SKM-1 (cell line): ENCODE results near the gene SKIDA1.

Experiments
- DNase-seq: peaks from one replicate; lab custom pipeline; 2025; ENCODE audit not compliant: unreplicated experiment; lab: John Stamatoyannopoulos, UW

SKIDA1 gene

DNA sequence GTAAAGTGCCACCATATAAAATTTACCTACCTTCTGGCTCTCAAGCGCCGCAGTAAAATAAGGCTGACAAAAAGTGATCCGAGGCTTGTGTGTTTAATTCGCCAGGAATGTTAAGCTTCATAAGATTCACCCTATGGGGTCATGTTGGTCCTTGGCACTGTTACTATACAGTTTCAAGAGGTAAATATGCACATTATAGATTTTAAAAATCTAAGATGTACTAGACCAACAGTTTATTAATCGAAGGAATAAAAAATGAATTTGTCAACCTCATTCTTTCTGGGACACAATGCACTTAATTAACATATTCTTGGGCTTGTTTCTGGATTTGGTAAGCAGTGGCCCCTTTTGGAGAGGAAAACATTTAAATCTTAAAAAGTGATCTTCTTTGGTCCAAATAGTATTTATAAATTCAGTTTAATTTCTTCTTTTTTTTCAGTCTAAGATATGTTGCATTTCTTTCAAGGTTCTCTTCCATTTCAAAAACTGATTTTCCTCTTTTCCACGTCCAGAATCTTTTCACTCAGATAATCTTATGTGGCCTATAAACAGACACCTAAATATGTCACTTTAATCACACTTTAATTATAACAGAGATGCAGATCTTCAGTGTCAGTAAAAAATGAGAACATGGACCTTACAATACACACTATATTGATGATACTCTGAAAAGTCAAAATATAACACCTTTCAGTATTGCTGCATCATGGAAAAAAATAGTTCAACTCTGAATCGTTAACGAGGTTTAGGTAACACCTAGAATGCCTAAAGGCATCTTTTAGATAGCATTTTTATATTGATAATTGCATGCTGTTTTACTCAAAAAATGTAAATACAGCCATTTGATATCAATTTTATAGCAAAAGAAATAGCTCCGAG lies 3.8 kb upstream of the SKIDA1 start:
- DNase-seq, result no peak

DNA sequence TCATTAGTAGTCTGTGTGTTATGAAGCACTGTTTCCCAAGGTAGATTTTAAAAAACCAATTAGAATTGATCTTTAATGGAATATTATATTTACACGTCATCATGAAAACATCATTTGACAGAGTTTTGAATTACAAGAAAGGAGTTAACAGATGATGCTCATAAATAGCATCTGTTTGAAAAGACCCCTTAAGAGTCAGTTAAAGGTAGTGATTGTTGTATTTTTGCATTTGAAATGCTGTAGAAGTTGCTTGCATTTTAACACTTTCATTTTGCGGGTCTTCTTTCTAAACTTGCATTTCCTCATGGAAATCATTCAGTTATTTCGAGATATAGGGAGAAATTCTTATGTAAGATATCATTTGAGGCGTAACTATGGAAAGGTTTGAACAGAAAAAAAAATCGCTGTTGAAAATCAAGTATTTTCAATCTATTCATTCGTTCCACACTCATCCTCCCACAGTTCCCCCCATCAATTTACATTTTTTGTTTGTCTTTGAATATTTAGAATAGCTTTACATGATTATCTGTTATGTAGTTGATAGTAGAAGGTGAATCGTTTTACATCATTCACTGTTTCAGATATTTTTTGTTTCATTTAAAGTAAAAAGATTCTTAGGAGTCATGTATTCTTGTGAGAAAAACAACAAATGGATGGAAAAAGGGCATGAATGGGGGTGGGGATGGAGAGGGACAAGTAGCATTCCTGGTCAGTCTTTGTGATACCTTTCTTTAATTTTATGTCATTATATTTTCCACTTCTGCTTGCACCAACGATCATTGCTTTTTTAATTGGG lies 3.0 kb upstream of the SKIDA1 start:
- DNase-seq, result no peak

DNA sequence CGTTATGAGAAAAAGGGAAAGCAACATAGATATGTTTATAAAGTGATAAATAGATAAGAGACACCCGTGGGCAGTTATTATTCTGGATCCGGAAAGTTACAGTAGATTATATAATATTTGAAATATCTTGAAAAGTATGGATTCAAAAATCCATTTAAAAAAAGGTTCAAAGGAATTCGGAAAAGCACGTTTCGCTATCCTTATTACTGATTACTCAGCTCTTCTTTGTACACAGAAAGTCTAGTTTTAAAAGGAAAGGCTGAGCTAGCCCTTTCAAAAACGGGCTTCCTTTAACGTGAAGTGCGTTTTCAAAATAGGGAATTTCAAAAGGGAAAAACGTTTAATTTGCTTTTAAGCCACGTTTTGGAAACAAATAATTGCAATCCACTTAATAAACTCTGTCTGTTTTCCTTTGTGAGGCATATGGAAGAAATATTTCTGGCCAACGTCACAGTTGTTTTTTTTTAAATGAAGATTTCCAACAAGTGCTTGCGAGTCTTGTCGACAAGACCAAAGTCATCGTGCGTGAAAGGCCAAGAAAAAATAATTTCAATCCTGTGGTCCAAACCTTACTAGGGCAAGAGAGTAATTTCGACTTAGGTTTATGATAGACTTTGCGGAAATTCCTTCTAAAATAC lies 2.2 kb upstream of the SKIDA1 start:
- DNase-seq, result no peak

DNA sequence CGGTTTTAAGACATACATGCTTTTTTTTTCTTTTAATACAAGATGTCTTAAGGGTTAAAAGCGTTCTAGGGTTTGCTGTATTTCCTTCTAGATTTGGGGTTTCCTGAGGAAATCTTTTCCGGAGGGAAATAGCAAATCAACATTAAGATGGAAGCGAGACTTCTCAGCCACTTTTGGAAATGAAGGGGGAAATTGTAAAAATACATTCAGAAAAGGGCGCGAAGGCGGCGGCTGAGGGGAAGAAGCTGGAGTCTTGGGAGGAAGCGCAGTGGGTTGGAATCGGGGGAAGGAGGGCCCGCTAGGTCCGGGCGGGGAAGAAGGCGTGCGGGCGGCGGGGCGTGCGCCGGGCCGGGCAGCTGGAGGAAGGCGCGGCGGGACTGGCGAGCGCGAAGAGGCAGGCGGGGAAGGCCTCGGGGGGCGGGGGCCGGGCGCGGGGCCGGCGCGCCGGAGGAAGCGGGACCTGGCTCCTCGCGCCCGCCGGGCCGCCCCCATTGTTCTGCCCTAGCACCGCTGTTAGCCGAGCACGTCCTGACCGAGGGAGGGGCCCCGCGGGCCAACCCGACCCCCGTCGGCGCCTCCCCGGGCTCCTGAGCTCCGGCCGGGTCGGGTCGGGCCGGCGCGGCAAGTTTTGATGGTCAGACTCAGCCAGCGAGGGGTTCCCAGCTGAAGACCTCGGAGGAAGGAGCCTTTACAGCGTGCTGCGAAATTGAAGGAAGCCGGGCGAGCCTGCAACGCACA lies 1.5 kb upstream of the SKIDA1 start:
- DNase-seq, result no peak

DNA sequence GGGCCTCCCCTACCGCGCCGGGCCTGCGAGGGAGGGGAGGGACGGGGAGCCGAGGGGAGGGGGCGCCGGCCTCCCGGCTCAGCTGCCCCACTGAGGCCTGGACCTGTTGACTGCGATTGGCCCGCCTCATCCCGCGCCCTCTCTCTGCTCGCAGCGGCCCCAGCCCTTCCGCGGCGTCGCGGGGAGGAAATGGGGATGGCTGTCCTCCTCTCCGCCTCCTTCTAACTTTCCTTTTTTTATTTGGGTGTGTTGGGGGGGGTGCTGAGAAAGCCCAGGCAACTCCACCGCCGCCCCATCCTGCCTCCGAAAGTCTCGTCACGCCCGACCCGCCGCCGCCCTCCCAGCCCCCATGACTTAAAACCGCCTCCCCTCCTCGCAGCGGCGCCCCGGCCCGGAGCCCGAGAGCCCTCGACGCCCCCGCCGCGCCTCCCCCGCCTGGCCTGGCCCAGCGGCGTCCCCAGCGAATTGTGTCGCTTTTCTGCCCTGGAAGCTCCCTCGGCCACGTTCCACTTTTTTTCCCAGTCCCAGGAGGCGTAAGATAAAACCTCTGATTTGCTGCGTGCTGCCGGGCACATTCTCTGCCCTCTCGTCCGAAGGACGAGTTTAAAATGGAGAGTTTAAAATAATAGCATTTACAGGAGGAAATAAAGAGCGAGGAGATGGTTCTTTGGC lies 842 bp upstream of the SKIDA1 start:
- DNase-seq, result no peak

DNA sequence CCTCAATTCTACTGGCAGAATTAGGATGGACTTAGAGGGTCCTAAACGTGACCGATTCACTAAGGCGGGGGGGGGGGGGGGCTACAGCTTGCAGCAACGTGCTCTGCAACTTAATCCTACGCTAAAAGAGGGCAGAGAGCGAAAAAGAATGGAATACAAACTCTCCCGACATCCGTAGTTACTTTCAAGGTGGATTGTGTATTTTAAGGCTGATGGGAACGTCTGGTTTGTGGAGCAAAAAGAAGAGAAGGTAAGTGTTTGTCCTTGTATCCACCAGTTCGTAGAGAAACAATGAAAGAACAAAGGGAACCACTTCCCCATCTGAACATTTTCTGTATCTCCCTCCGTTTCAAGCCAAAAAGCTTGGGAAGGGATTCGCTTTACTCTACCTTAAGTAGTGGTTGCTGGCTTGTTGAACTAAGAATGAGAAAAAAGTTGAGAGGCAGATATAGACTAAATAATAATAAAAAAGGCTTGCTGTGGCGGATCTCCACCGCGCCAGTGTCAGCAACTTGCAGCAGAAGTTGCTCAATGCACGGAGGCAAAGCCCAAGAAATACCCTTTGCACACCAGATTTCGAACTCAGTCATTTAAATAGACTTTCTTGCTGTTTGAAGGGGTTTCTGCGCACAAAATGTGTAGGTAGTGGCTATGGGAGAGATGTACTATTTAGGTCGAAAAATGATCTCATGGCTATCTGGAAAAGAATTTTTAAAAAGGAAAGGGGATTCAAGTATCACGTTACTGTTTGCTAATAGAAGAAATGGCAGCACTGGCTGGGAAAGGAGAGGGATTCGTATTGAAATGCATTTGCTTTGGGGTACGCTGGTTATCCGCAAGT lies 736 bp downstream of the SKIDA1 start:
- no peak for DNase-seq

DNA sequence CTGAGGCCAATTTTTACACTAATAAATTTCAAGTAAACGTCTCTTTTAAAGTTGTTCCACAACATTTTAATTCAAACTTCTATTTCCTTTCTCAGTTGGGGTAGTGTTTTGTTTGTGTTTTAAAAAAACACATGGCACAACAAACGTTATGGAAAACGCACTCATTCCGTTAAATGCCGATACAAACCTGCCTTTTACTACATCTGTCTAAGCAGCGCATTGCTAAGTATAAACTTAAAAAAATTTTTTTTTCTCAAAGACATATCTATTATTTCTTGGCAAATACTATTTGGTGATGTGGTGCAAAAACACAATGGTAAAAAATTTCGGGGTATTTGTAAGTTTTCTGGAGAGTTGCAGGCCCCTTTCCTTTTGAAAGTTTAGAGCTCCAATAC lies 1.4 kb downstream of the SKIDA1 start:
- no peak for DNase-seq

DNA sequence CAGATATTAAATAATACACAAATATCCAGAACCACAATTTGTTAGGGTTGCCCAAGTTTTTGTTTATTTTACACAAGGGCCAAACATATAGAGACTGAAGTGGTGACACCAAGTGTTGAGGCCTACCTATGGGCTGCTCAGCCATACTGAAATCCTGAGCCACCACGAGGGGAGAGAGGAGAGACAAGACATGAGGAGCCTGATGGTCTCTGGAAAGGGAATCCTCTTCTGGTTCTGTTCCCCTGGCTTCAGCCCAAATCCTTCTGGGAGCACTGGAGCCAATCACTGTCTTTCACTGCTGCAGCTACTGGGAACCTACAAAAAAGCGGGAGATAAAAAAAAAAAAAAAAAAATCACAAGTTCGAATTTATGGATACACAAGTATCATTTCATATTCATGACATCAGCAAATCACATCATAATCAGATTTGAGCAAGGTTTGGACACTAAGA lies 1.9 kb downstream of the SKIDA1 start:
- no peak for DNase-seq

DNA sequence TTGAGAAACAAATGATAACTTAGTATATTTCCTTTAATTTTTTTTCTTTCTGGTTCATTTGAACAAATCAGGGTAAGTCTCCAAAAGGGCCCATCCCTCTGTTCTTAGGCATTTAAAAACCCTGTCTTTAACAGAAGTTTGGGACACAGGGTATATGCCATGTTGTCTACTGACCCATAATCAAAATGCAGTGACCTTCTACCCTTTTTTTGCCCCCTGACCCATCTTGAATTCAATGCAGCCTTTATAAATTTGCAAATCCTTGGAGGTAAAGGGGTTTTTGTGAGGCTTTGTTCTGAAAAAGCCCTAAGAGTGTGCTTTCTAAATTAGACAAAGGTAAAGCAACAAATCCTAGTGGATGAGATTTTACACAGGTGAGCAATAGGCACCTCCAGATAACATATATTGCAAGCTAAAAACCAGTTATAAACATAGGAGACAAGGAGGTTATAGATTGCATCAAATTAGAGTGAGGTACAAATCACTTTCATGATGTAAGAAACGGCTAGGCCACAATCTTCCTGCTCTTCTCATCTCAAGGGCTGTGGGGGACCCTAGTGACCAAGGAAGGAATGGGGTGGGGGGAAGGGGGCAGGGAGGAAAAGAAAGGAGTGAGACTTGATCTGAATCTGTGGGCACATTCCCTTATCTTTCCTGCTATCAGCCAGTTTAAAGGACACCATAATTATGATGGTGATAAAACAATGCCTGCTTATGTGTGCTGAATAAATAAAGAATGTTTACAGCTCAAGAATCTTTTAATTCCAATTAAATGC lies 2.7 kb downstream of the SKIDA1 start:
- DNase-seq, result no peak

DNA sequence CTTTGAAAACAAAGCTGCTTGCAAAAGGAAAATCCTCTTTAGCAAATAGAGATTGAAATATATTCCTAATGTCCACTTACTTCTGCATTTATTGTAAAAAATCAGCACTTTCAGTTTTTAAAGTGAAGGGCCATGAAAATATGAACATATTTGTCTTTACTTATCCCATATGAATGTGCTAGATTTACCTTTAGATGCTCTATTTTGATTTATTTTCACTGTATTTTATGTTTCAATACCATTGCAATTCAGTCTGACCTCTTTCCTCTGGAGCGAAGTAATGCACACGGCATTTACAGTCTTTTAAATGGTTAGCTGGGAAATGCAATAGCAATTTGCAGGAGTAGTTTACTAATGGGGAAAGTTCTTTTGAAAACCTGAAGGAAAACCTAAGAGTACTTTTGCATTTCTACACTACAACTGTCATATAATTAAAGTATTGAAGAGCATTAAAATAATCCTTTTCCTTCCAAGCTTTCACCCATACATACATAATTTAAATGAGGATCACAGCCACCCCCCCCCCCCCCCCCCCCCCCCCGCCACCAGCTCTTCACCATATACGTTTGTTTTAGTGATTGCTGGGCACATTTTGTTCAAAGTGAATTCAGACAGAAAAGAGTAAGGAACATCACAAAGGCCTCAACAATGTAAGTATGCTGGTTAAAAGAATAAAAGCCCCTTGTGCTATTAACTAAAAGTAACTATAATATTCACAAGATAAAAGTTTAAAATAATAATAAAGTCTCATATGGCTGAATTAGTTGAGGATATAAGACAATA lies 3.5 kb downstream of the SKIDA1 start:
- no peak for DNase-seq

DNA sequence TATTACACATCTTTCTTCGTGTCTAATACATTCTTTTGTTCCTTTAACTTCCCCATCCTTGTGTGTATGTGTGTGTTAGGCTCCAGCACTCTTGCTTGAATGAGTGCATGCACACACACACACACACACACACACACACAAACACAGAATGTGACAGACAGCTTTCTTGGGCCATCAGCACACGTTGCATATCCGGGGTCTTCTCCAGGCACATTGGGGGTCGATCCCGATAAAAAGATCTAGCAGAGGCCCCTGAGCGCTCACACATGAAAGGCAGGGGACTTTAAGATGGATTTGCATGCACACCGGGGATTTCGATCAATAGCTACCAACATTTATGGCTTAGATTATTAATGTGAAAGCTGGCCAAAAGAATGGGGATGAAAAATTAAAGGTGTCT lies 4.5 kb downstream of the SKIDA1 start:
- DNase-seq, result no peak

DNA sequence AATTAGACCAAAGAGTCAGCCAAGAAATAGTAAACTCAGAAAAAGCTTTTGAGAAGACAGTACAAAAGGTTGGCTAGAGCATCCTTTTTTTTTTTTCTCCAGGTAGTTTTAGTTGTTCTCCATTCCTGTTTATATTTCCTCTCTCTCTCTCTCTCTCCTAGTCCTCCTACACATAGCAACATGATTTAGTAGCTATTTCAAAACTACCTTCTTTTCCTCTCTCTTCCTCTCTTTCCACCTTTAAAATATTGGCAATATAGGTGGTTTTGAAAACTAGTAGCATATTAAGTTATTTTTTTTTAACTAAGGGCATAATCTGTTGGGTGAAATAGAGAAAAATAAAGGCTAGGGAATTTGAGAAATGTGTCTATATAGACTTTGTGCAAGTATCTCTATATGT lies 5.0 kb downstream of the SKIDA1 start:
- no peak for DNase-seq

DNA sequence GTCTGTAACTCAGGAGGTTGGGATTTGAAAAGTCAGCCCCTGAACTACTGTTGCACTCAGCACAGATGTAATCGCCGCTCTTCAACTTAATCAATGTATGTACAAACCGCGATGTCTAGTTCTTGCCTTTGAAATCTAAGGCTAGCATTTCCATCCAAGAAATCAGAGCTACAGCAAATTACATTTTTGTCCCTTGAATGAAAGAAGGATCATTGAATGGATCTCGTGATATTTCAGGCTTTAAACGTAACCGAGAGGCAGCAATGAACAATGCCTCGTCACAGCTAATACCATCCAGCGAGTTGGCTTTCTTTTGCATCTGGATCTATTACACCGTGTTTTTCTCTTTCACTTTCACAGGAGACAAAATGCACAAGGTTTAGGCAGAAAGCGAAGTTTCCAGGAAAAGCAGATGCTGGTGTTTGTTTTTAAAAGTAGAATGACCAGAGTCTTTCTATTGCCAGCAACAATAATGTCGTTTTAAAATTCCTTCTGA lies 5.5 kb downstream of the SKIDA1 start:
- DNase-seq, result no peak

DNA sequence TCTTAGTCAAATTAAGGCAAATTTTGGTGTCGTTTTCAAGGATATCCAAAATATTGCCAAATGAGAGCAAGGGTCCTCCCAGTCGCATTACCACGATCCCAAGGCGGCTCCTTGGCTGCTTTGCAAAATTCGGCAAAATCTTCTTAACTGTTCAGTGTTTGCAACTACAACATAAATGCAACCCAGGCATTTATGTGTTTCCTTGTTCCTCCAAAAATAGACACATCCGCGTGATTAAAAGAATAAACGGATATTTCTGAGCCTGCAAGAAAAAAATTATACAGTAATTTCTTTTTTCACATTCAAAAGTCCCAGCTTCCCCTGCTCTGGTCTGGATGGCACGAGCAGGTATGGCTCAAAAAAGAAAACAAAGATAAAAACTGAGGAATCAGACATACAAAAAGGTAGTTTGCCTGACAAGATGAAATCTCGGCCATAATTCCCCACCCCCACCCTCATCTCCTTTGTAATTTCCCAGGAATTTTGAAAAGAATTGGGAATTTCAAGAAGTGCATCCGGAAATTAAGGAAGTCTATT lies 6.0 kb downstream of the SKIDA1 start:
- DNase-seq, result no peak

DNA sequence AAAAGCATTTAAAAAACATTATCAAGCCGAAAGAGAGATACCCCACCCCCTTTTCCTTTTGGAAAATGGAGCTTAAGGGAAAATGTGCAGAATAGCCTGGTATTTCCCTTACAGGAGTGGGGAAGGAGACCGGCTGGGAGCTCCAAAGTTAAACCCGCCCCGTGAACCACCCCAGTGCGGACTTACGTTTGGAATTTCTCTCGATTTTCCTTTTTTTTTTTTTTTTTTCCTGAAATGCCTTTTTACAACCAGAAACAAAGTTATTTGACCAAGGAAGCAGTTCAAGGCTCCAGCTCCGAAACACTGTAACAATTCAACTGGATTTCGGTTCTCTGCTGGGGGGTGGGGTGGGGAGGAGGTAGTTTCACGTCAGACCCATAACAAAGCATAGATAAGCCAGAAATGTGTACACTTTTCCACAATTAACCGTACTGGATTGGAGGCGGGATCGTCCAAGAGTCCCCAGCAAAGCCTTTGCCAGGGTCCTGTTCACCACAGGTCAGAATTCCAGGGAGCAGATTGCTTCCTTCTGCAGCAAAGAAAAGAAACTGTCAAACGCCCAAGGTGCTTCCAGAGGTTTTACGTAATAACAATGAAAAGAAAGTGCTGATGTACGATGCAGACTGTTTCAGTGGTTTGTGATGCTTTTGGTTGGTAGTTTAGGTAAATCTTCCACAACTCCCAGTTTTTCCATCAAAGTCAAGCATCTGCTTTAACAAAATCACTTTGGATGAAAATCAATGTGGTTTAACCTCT lies 6.7 kb downstream of the SKIDA1 start:
- no peak for DNase-seq

DNA sequence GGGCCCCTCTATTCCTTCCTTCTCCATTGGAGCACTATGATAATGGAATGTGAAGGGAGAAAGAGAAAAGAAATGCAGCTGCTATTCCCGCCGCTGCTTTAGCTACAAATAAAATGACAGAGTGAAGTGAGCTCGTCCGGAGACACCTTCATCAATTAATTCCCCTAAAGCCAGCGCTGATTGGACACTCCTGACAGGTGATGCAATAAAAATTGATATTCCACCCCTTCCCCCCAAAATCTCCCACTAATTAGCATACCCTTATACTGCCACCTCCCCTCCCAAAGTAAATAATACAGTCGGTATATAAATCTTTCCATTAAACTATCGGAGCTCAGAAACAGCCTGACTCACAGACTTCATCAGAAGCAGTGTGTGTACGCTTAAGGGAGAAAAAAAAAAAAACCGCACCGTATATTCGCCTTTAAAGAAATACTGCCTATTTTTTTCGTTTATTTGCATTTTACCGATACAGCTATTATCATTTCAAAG lies 7.3 kb downstream of the SKIDA1 start:
- no peak for DNase-seq
